ENCODE measurements around the gene GALNT15.
A peak's percentile ranks its signal among the peaks of the same experiment; 100 is the strongest.

The GALNT15 gene

GRCh38 chr3:16249336-16249735 lies 74.9 kb downstream of the GALNT15 start:
- no peak for DNase-seq (ENCODE audit: low read depth)
- H3K4me3 ChIP-seq (ENCODE audit: low read depth, low read length) = no peak overlapping the region
- in situ Hi-C loops (cut with HindIII; ENCODE audit: low sequenced_read_pairs) = loop anchor here (25.0 kb wide), 1 partner anchor 612 kb away; no protein-coding TSS in a partner anchor
- TF ChIP-seq CTCF (IDR thresholded peaks at IDR 0.05; ENCODE audit: low read depth, low read length, missing control alignments) = peak; percentile 53

- no peak for DNase-seq (ENCODE audit: low read depth)
- in situ Hi-C loops (cut with HindIII; ENCODE audit: low sequenced_read_pairs) = loop anchor here (25.0 kb wide), 1 partner anchor 613 kb away; no protein-coding TSS in a partner anchor
- no peak overlapping the region for H3K4me3 ChIP-seq (ENCODE audit: low read depth, low read length)
- TF ChIP-seq CTCF (IDR thresholded peaks at IDR 0.05; ENCODE audit: low read depth, low read length, missing control alignments) = no peak
Observed at GRCh38 chr3:16249886-16250285, 75.4 kb downstream of the GALNT15 start.

- DNase-seq (ENCODE audit: low read depth) = no peak
- no peak for TF ChIP-seq CTCF (IDR thresholded peaks at IDR 0.05; ENCODE audit: low read depth, low read length, missing control alignments)
- in situ Hi-C loops (cut with HindIII; ENCODE audit: low sequenced_read_pairs) = no loop called here
Observed at GRCh38 chr3:16251316-16252085, 77.0 kb downstream of the GALNT15 start.

GRCh38 chr3:16252243-16252978 lies 77.9 kb downstream of the GALNT15 start:
- DNase-seq (ENCODE audit: low read depth) = no peak
- in situ Hi-C loops (cut with HindIII; ENCODE audit: low sequenced_read_pairs) = no loop called here
- no peak overlapping the region for H3K4me3 ChIP-seq (ENCODE audit: low read depth, low read length)
- no peak for TF ChIP-seq CTCF (IDR thresholded peaks at IDR 0.05; ENCODE audit: low read depth, low read length, missing control alignments)

More at GRCh38 chr3:16251316-16252085, 77.0 kb downstream of the GALNT15 start:
- H3K4me3 ChIP-seq (ENCODE audit: low read depth, low read length) = no peak overlapping the region

GRCh38 chr3:16252988-16253387 lies 78.5 kb downstream of the GALNT15 start:
- H3K4me3 ChIP-seq (ENCODE audit: low read depth, low read length) = no peak overlapping the region
- TF ChIP-seq CTCF (IDR thresholded peaks at IDR 0.05; ENCODE audit: low read depth, low read length, missing control alignments) = no peak
- in situ Hi-C loops (cut with HindIII; ENCODE audit: low sequenced_read_pairs) = no loop called here
- no peak for DNase-seq (ENCODE audit: low read depth)

- no peak overlapping the region for H3K4me3 ChIP-seq (ENCODE audit: low read depth, low read length)
- in situ Hi-C loops (cut with HindIII; ENCODE audit: low sequenced_read_pairs) = no loop called here
- no peak for TF ChIP-seq CTCF (IDR thresholded peaks at IDR 0.05; ENCODE audit: low read depth, low read length, missing control alignments)
- DNase-seq (ENCODE audit: low read depth) = no peak
Observed at GRCh38 chr3:16253601-16254000, 79.1 kb downstream of the GALNT15 start.
